NB4 (cell line): ENCODE results near the gene PEF1.

ENCODE experiments used
- MYC ChIP-seq: IDR thresholded peaks from 2 replicates; pipeline ENCODE4 v1.6.1; 2011; ENCODE audit warnings: low read depth, low read length
- POLR2A ChIP-seq: IDR thresholded peaks from 2 replicates; pipeline ENCODE4 v1.6.1; 2011; ENCODE audit warnings: mild to moderate bottlenecking; ENCODE audit not compliant: insufficient read length; ENCODE audit errors: extremely low read depth
- TF ChIP-seq, protein P1 (sequence below): IDR thresholded peaks from one replicate; pipeline ENCODE4 v1.5.1; 2012; ENCODE audit warnings: low read depth, low read length
- TF ChIP-seq, protein P2 (sequence below): IDR thresholded peaks from 2 replicates; pipeline ENCODE4 v1.6.1; 2011; ENCODE audit warnings: low read depth, low read length

DNA sequence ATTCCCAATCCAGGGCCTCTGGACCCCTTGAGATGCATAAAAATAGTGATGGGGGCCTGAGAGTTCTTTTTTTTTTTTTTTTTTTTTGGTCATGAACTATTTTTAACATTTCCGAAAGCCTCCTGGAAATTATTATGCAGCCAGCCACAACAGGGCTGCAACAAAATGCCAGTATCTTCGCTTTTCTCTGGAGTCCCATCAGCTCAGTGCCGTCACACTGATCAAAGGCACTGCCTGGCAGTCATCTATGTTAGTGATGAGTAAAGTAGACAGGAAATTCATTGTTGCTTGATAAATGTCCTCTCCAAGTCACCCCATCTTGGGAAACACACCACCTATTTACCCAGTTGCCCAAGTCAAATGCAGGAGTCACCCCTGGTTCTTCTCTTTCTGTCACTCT lies 15.2 kb upstream of the PEF1 start:
- TF ChIP-seq, protein P1, sequence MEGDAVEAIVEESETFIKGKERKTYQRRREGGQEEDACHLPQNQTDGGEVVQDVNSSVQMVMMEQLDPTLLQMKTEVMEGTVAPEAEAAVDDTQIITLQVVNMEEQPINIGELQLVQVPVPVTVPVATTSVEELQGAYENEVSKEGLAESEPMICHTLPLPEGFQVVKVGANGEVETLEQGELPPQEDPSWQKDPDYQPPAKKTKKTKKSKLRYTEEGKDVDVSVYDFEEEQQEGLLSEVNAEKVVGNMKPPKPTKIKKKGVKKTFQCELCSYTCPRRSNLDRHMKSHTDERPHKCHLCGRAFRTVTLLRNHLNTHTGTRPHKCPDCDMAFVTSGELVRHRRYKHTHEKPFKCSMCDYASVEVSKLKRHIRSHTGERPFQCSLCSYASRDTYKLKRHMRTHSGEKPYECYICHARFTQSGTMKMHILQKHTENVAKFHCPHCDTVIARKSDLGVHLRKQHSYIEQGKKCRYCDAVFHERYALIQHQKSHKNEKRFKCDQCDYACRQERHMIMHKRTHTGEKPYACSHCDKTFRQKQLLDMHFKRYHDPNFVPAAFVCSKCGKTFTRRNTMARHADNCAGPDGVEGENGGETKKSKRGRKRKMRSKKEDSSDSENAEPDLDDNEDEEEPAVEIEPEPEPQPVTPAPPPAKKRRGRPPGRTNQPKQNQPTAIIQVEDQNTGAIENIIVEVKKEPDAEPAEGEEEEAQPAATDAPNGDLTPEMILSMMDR: no peak
- TF ChIP-seq POLR2A (no peak), MYC (no peak)
- TF ChIP-seq, protein P2, sequence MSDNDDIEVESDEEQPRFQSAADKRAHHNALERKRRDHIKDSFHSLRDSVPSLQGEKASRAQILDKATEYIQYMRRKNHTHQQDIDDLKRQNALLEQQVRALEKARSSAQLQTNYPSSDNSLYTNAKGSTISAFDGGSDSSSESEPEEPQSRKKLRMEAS: no peak
